Erythroblast (primary cell): ENCODE data around the gene AOPEP.

Source experiments
- DNase-seq, 2 experiments: peaks; one replicate each; lab custom pipeline; 2025; lab: John Stamatoyannopoulos, UW
- GATA1 ChIP-seq: IDR thresholded peaks from 2 replicates; pipeline ENCODE4 v1.6.1; 2011; ENCODE audit warnings: low read depth, mild to moderate bottlenecking, control low read depth, low read length, moderate library complexity
- POLR2A ChIP-seq: IDR thresholded peaks from 2 replicates; pipeline ENCODE4 v1.6.1; 2011; ENCODE audit warnings: mild to moderate bottlenecking, low read length

Gene AOPEP

DNA sequence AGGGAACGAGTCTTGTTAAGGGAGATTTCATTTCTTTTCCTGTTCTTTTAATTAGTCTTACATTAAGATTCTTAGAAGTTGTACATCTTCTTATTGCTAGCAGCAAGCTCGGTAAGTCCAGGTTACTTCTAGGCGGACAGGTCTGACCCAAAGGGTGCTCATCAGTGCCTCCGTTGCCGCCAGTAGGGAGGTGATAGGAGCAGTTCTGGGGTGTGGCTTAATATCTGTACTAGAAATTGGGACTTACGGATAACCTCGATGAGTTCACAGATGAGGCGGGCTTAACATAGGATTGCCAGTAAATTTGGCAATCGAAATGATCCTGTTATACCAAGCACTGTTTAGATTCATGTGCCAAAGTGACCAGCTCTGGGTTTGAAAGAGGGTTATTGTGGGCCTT, 312.2 kb downstream of the AOPEP start:
- no peak for TF ChIP-seq GATA1
- TF ChIP-seq POLR2A, result no peak
- no peak for DNase-seq

DNA sequence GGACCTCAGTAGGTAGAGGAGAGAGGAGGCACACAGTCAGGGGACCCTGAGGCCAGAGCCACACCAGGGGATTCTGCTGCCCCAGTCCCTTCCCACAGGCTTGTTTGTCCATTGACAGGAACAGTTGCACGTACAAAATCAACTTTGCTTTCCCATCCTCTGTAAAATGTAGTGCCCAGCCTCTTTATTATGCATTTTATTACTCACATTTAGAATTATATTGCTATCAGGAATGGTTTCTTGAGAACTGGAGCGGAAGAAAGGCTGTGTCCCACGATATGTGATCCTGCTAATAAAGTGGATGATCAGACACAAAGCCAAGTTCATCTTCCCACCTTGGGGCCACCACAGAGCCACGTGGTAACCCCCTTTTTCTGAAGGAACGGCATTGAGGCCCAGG, 313.6 kb downstream of the AOPEP start:
- no peak for DNase-seq
- TF ChIP-seq POLR2A (no peak), GATA1 (no peak)

DNA sequence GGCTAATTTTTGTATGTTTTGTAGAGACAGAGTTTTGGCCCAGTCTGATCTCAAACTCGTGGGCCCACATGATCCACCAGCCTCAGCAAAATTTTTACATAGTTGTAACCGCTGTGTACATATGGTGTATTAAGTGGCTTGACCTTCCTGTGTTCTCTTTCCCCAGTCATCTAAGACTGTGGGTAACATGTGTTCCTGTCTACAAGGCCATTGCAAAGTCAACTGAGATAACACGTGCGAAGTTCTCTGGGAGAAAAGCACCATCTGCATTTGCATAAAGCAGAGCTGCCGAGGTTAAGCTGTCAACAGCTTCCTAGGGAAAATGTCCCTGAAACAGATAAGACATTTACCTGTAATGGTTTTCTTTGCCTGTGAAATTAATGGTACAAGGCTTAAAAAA, 317.3 kb downstream of the AOPEP start:
- TF ChIP-seq GATA1, result no peak
- TF ChIP-seq POLR2A, result no peak
- DNase-seq, result no peak

DNA sequence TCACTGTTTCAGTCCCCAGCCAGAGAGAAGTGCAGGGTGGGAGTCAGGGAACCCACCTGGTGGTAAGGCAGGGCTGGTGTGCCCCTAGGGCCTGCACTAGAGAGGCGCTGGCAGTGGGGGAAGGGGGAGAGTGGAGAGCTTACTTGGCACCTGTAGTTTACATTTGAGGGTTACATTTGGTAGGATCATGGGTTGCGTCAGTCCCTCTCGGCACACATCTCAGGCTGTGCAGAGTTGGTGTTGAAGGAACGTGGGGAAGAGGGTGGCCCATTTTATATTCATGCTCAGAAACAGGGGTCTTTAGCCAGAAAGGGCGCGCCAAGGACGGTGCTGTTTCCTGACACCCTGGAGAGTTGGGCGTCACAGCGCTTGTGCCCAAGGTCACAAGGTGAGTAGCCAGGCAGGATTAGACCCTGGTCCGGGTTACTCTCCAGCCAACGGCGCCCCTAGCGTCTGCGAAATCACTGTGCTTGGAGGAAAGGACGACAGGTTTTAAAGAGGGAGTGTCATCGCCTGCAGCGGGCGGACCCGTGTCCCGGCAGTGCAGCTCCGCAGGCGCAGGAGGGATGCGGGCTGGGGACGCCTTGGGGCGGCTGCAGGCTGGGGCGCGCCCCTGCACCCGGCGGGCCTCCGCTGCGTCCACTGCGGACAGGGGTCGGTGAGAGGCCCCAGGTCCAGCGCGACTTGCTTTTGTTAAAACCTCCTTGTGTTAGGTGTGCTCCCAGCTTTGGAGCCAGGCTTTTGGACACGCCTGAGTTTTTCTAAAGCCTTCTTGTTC, 318.4 kb downstream of the AOPEP start:
- no peak for TF ChIP-seq POLR2A
- TF ChIP-seq GATA1, result no peak
- DNase-seq, result peak; percentile 12 to 18

DNA sequence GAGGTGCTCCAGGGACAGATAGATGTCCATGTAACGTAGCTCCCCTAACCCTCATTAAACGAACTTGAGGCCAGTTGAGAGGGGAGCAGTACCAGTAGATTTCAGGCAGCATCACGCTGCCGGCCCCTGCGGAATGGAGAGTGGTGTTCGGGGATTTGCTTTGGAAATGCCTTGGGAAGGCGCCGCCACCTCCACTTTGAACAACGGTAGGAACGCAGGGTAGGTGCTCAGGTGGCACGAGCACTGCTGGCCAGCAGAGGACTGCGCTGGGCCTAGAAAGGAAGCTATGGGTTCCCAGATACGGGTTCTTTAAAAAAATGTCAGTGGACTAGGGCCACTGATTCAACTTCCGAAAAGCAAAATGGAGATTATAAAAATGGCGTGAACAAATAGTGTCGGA, 319.3 kb downstream of the AOPEP start:
- no peak for DNase-seq
- TF ChIP-seq POLR2A (no peak), GATA1 (no peak)

DNA sequence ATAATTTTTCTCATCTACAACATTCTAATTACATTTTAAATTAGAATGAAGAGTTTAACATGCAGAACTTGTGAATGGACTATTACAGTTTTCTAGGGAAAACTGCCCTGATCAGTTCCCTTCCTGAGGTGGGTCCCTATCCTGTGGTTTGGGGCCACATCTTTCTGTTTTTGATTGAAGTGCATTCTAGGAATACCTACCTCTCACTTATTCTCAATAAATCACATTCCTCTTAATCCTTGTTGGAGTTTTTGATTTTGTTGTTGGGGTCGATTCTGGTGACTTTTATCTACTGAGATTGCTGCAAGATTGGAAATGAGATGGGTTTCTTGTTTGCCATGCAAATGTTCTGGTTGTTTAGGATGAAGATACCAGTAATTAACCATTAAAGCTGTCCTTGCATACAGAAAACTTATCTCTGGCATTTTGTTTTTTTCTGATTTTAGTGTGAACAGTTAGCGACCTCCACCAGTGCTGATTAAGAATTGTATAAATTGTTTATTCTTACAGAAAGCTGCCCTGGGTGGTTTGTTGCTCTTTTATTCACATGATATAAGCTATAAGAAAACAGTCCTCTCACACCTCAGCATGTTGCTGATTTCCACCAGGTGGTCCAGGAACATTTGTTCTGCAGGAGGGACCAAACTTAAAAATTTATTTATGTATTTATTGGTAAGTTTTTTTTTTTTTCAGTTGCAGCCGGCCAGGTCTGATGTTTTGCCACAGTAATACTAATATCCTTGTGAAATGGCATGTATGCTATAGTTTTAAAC, 321.1 kb downstream of the AOPEP start:
- no peak for TF ChIP-seq GATA1
- TF ChIP-seq POLR2A, result no peak
- no peak for DNase-seq

DNA sequence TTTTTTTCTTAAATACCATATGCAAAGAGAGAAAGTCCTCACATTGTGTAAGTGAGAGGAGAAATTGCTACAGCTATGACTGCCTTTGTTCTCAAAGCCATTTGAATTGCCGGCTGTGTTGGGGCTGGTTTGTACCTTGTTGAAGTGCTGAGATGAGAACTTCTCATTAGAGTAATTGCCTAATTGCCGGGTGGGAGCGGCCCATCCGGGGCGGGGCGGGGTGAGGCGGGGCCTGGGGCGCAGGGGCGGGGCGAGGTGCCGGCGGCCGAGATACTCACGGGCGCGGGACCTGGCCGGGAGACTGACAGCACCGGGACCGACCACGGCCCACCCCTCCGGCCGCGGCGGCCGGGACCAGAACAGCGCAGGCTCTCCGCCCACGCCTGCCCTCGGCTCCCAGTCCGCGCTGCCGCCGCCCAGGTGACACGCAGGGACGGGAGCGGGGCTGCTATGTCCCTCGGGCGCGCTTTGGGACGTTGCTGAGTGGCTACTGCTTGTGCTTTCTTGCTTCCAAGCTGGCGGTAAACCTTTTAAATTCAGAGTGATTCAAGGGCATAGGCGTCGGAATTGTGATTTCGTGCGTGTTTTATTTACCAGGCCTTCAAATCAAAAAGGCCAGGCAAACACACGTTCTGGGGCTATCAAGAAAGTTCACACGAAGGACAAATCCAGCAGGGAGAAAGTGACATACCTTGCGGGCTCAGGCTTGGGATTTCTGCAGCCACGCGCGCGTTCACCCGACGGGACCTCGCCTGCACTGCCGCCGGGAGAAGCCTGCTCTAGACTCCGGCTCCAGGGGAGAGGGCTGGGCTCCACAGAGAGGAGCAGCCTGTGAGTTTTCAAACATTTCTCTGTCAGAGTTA, 322.0 kb downstream of the AOPEP start:
- DNase-seq, result peak; percentile 70 to 79
- TF ChIP-seq POLR2A (no peak), GATA1 (no peak)

DNA sequence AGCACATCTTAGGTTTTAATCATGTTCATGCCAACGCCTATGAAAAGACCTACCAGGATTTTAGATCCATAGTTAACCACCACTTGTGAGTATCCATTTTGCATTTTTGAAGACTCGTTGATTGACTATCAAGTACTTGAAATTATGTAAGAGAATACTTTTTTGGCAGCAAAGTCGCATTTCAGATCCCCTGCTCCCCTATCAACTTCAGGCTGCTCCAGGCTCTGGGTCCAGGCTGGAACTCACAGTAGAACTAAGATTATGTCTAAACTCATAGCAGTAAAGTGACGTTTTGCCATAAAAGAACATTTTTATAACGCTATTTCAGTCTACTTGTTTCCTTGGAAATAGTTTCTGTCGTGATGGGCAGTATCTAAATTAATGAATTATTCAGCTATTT, 323.3 kb downstream of the AOPEP start:
- no peak for TF ChIP-seq GATA1
- TF ChIP-seq POLR2A, result no peak
- no peak for DNase-seq

DNA sequence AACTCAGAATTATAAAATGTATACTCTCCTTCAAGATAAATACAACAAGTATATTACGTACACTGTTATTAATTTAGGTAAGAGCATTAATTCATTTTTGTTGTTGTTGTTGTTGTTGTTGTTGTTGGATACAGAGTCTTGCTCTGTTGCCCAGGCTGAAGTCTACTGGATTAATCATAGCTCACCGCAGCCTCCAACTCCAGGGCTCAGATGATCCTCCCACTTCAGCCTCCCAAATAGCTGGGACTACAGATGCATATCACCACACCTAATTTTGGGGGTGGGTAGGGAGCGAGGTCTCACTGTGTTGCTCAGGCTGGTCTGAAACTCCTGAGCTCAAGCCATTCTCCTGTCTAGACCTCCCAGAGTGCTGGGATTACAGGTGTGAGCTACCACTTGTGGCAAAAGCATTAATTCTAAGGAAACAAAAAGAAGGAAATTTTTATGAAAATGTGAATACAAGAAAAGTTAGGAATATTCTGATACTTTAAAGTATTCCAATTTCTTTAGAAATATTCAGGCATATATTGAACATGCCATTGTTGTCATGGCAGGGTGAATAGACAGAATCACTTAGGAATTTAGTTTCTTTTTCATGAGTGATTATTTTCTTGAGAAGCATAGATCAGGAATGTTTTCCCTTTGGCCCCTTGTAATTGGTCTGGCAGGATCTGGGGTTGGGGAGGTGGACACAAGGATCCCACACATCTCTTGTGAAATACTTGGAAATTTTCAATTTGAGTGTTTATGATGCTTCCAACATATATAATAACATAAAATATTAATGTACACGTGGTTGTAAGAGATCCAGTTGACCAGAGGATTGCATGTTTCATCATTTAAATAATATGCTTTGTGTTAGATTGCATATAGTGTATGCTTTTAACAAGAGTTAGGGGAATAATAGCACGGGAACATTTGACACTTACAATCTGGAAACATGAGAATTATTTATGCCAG, 327.4 kb downstream of the AOPEP start:
- no peak for DNase-seq

DNA sequence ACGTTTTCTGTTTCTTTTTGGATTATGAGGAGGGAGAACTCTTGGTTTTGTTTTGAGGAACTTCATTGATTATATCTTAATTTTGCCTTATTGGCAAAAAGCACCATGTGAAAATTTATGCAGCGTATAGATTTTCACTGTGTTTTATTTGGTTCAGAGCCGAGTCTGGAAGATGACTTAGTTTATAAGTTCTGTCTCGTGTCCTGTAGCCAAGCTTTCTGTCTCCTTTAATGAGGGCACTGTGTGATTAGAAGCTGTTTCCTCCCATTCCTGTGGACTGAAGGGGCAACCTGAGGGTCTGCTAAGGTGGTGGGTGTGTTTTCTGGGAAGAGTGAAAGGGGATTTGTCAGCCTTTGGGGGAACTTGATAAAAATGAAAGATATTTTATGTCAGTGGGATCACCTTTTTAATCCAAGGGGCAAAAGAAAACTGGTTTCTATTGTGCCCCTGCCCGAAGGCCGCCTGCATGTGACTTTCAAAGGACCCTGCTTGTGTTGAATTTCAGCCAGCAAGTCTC, 328.9 kb downstream of the AOPEP start:
- no peak for DNase-seq
- TF ChIP-seq GATA1 (no peak), POLR2A (no peak)

More for the DNA sequence above, 327.4 kb downstream of the AOPEP start:
- TF ChIP-seq POLR2A, result no peak
- no peak for TF ChIP-seq GATA1

DNA sequence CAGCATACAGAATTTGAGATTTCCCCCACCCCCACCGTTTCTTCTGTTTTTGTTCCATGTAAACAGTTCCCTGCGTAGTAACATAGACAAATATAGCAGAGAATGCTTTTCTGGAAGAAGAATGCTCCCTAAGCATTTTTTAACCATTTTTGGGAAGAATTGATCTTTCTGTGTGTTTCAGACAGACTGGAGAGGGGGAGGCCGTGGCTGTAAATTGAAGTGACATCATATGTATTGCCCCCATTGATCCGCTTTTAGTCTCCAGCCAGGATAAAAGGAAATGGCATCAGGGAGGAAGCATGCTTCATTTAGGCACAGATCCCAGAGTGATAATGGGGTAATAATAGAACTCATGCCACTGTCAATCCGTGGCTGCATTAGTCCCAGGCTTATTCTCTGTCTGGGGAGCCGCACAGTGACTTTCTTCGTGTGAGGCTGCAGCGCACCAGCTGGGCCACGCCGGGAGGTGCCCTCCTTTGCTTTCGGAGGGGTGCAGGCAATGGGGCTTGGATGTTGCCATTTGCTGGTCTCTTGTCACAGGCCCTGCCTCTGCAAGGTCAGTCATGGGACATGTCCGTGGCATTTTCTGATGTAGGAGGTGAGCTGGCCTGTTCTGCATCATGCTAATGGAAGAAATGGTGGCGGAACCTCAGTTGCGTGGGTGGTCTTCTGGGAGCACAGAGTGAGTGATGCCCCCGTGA, 329.5 kb downstream of the AOPEP start:
- TF ChIP-seq GATA1, result no peak
- TF ChIP-seq POLR2A, result no peak
- no peak for DNase-seq

DNA sequence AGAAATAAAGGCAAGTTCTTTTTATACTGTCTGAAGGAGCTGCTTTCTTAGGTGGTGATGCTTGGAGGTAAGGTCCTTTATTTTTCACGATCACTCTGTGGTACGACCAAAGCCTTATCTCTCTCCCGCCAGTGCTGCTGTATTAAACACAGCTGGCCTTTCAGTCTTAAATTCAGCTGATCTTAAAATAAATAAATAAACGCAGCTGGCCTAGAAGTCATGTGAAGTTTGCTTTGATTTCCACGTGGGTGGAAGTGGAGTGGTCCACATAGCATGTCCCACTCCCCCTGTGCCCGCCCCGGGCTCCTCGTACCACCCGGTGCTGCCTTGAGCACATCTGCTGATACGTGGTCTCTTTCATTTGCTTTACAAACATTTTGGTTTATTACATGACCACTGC, 330.6 kb downstream of the AOPEP start:
- DNase-seq, result no peak
- TF ChIP-seq POLR2A, result no peak
- TF ChIP-seq GATA1, result no peak
